HG03520 (cell line): ENCODE measurements around the gene BAX.

Source experiments
- ATAC-seq: cut with Tn5 transposase; IDR thresholded peaks from one replicate; pipeline ENCODE4 v1.9.1; 2021; ENCODE audit warnings: mild to moderate bottlenecking, moderate library complexity; ENCODE audit not compliant: unreplicated experiment

The BAX gene

GRCh38 chr19:48982280-48982679 lies 27.6 kb downstream of the BAX start:
- no peak for ATAC-seq

DNA sequence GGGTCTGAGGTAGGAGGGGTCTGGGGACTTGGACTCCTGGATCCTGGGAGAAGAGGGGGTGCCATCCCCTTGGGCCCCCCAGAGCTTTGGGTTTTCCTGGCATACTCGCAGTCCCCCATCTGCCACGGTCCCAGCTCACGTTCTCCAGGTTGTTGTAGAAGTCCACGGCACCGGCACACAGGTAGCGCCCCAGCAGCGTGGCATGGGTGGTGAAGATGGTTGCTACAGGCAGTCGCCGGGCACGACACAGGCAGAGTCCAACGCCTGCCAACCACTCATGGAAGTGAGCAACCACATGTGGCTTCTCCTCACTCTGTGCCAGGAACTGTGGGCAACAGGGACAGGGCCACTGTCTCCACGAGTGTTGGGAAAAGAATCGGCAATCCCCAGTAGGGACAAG lies 31.0 kb downstream of the BAX start:
- ATAC-seq: no peak

- ATAC-seq: no peak
Observed at GRCh38 chr19:48986211-48986610, 31.5 kb downstream of the BAX start.

GRCh38 chr19:48987323-48987722 lies 32.6 kb downstream of the BAX start:
- ATAC-seq: no peak

DNA sequence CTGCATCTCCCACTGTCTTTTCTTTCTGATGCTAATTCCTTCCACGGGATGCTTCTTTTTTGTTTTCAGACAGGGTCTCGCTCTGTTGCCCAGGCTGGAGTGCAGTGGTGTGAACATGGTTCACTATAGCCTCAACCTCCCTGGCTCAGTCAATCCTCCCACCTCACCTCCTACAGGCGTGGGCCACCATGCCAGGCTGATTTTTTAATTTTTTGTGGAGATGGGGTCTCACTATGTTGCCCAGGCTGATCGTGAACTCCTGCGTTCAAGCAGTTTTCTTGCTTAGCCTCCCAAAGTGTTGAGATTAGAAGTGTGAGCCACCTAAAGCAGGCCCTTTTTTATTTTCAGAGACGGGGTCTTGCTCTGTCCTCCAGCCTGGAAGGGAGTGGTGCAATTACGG lies 33.6 kb downstream of the BAX start:
- ATAC-seq: no peak

- no peak for ATAC-seq
Observed at GRCh38 chr19:48988860-48989259, 34.2 kb downstream of the BAX start.

GRCh38 chr19:48989701-48990291 lies 35.1 kb downstream of the BAX start:
- no peak for ATAC-seq

GRCh38 chr19:48990400-48990799 lies 35.7 kb downstream of the BAX start:
- ATAC-seq: no peak

GRCh38 chr19:48991011-48991609 lies 36.4 kb downstream of the BAX start:
- no peak for ATAC-seq

DNA sequence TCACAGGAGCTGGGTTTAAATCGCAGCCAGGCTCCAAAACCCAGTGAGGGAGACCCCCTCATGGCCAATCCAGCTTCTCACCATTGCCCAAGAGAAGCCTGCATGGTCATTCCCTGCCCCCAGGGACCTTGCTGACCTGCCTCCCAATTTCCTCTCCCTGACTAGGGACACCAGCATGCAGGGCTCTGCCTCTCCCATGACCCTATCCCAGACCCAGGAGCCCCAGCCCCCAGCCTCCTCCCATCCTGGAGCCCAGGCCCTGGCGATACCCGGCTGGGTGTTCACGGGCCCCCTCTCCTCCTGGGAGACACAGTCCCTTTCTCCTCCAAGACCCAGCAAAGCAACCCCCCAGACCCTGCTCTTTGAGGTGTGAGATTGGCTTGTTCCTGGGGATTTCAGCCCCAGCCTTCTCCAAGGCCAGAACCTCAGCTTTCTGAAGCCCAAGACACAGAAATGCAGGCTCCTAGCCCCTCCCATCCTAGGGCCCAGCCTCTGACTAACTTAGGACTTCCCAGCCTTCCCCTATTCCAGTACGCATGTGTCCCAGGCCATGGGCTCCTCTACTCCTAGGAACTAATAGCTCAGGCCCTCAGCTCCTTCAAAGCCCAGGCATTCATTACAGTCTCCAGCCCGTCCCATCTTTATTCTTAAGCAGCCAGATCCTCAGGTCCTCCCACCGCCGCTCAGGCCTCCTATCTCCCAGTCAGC lies 37.4 kb downstream of the BAX start:
- no peak for ATAC-seq

- no peak for ATAC-seq
Observed at GRCh38 chr19:48992581-48993174, 38.0 kb downstream of the BAX start.

- ATAC-seq: peak; percentile 85
Observed at GRCh38 chr19:48993175-48994034, 38.7 kb downstream of the BAX start, which contains the start of the genes GYS1 and RUVBL2. GYS1 (minus strand) TSS chr19:48993309; CDS start chr19:48993112, 197 bp downstream. RUVBL2 (plus strand) TSS chr19:48993887; CDS start chr19:48993912, 25 bp downstream.

DNA sequence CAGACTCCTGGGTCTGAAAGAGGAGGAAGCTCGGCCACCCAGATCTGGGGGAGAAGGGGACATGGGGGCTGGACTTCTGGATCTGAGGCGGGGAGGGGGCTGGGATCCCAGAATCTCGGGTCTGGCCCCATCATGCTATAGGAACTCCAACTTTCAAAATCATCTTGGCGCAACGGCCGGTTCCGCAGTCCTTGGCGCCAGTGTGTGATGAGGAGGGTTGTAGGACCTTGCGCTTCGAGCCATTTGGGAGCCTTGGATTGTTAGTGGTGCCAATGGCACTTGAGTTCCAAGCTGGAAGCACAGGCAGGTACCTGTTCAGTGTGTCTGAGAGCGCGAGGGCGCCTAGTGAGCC lies 39.3 kb downstream of the BAX start:
- ATAC-seq: no peak

DNA sequence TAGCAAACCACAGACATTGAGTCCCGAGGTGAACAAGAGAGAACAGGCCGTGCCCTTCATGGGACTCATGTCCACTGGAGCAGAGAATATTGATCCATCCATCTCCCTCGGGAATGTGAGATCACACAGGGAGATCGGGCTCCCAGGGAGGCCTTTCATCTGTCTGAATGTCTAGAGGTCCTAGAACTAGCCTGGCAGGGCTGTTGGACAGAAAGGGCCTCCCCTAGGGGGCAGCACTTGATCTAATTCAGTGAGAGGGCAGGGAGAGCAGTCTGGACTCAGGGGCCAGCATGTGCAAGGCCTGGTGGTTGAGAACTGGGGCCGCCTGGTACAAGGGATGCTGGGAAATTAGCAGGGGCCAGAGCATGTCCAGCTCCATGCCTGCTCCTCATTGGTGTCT lies 43.3 kb downstream of the BAX start:
- ATAC-seq: no peak

- no peak for ATAC-seq
Observed at GRCh38 chr19:48999481-49000325, 45.0 kb downstream of the BAX start.

DNA sequence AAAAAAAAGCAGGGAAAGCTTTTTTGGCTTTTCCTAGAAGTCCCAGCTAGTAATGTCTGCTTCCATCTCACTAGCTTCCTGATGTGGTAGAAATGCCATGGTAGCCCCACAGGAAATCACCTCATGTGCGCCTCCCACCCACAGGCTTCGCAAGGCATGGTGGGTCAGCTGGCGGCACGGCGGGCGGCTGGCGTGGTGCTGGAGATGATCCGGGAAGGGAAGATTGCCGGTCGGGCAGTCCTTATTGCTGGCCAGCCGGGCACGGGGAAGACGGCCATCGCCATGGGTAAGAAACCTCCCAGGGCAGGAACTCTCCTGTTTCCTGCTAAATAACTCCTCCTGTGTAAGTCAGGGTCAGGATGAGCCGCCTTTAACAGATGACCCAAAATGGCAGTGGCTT lies 49.5 kb downstream of the BAX start:
- ATAC-seq: no peak

GRCh38 chr19:49004964-49005614 lies 50.4 kb downstream of the BAX start:
- ATAC-seq: no peak

- no peak for ATAC-seq
Observed at GRCh38 chr19:49006905-49007304, 52.2 kb downstream of the BAX start.

- ATAC-seq: no peak
Observed at GRCh38 chr19:49009828-49010227, 55.2 kb downstream of the BAX start.

DNA sequence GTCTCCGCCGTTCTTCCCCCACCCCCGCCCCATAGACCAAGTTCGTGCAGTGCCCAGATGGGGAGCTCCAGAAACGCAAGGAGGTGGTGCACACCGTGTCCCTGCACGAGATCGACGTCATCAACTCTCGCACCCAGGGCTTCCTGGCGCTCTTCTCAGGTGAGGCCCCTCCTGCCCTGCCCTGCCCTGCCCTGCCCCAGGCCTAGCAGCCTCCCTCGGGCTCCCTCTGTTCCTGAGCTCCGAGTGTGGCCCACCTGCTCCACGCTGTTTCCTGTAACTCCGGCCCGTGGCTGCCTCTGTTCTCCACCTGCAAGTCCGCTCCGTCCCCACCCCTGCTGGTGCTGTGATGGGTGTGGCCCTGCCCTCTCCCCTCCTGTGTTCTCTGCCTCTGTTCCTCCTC lies 55.8 kb downstream of the BAX start:
- ATAC-seq: no peak
